Mesenchymal stem cell (in vitro differentiated cells and primary cell): Measurements from ENCODE around the gene CORO1C.

ENCODE experiments used
- DNase-seq: peaks from one replicate; pipeline ENCODE4 v3.0.0-alpha.2; 2013
- H2AFZ ChIP-seq: one replicate; pipeline ENCODE4 v1.6.1; 2013; ENCODE audit warnings: low read depth, mild to moderate bottlenecking, control low read depth, inconsistent platforms, low read length, moderate library complexity
- H2AK5ac ChIP-seq: 2 replicates; pipeline ENCODE4 v1.6.1; 2013; ENCODE audit warnings: low read length, moderate library complexity, mild to moderate bottlenecking, inconsistent platforms; ENCODE audit not compliant: severe bottlenecking
- H2BK120ac ChIP-seq: one replicate; pipeline ENCODE4 v1.6.1; 2013; ENCODE audit warnings: low read depth, mild to moderate bottlenecking, inconsistent platforms, low read length, moderate library complexity
- H2BK12ac ChIP-seq, 2 experiments: one replicate each; pipeline ENCODE4 v1.6.1; 2013; ENCODE audit warnings: inconsistent platforms in 2 of 2, low read length in 2 of 2, mild to moderate bottlenecking in 2 of 2, moderate library complexity in 2 of 2, control low read depth in 1 of 2
- H2BK15ac ChIP-seq: one replicate; pipeline ENCODE4 v1.6.1; 2013; ENCODE audit warnings: mild to moderate bottlenecking, low read depth, inconsistent platforms; ENCODE audit not compliant: poor library complexity, severe bottlenecking
- H2BK5ac ChIP-seq: 2 replicates; pipeline ENCODE4 v1.6.1; 2013; ENCODE audit warnings: low read depth, mild to moderate bottlenecking, low read length, control low read depth, inconsistent platforms; ENCODE audit not compliant: poor library complexity, severe bottlenecking
- H3K14ac ChIP-seq, 2 experiments: one replicate each; pipeline ENCODE4 v1.6.1; 2013; ENCODE audit warnings: inconsistent platforms in 2 of 2, low read length in 2 of 2, control low read depth in 1 of 2, mild to moderate bottlenecking in 1 of 2, moderate library complexity in 1 of 2
- H3K18ac ChIP-seq, 2 experiments: one replicate each; pipeline ENCODE4 v1.6.1; 2013; ENCODE audit warnings: inconsistent platforms in 2 of 2, low read length in 2 of 2, control low read depth in 1 of 2, low read depth in 1 of 2, mild to moderate bottlenecking in 1 of 2
- H3K23ac ChIP-seq, 2 experiments: one replicate each; pipeline ENCODE4 v1.6.1; 2013; ENCODE audit warnings: inconsistent platforms in 2 of 2, low read length in 2 of 2, mild to moderate bottlenecking in 2 of 2, moderate library complexity in 2 of 2, control low read depth in 1 of 2
- H3K27ac ChIP-seq: 2 replicates; pipeline ENCODE4 v1.5.1; 2013; ENCODE audit warnings: mild to moderate bottlenecking, moderate library complexity, low read length, control low read depth, inconsistent platforms; ENCODE audit not compliant: poor library complexity, severe bottlenecking
- H3K27me3 ChIP-seq, 2 experiments: 2 replicates each; pipeline versions ENCODE4 v1.6.1 to v1.7.0; 2013; ENCODE audit warnings: low read length in 2 of 2, mild to moderate bottlenecking in 2 of 2, moderate library complexity in 2 of 2, control low read depth in 1 of 2, inconsistent platforms in 1 of 2; ENCODE audit not compliant: control insufficient read depth in 1 of 2, insufficient read depth in 1 of 2
- H3K36me3 ChIP-seq, 2 experiments: 2 replicates each; pipeline versions ENCODE4 v1.6.1 to v1.7.0; 2013; ENCODE audit warnings: low read length in 2 of 2, control low read depth in 1 of 2, inconsistent platforms in 1 of 2, low read depth in 1 of 2, mild to moderate bottlenecking in 1 of 2; ENCODE audit not compliant: insufficient read depth in 2 of 2, control insufficient read depth in 1 of 2
- H3K4ac ChIP-seq, 2 experiments: one replicate each; pipeline ENCODE4 v1.6.1; 2013; ENCODE audit warnings: inconsistent platforms in 2 of 2, low read length in 2 of 2, mild to moderate bottlenecking in 2 of 2, moderate library complexity in 2 of 2, control low read depth in 1 of 2, low read depth in 1 of 2
- H3K4me1 ChIP-seq: 2 replicates; pipeline ENCODE4 v1.6.1; 2013; ENCODE audit warnings: low read depth, low read length, control low read depth; ENCODE audit not compliant: control insufficient read depth, insufficient read depth
- H3K4me2 ChIP-seq: 2 replicates; pipeline ENCODE4 v1.6.1; 2013; ENCODE audit warnings: low read length, mild to moderate bottlenecking, inconsistent platforms; ENCODE audit not compliant: poor library complexity, severe bottlenecking
- H3K4me3 ChIP-seq, 2 experiments: 2 replicates each; pipeline versions ENCODE4 v1.5.1 to v1.7.0; 2013; ENCODE audit warnings: low read length in 2 of 2, mild to moderate bottlenecking in 2 of 2, control low read depth in 1 of 2, low read depth in 1 of 2; ENCODE audit not compliant: insufficient read depth in 1 of 2
- H3K79me1 ChIP-seq: replicated peaks from 2 replicates; pipeline ENCODE4 v1.6.1; 2013; ENCODE audit warnings: mild to moderate bottlenecking, control low read depth, low read length, inconsistent platforms; ENCODE audit not compliant: poor library complexity, severe bottlenecking
- H3K9ac ChIP-seq: 2 replicates; pipeline ENCODE4 v1.7.0; 2013; ENCODE audit warnings: mild to moderate bottlenecking, low read length, moderate library complexity
- H3K9me3 ChIP-seq: 2 replicates; pipeline ENCODE4 v1.7.0; 2013; ENCODE audit warnings: mild to moderate bottlenecking, low read length; ENCODE audit not compliant: control insufficient read depth
- H4K8ac ChIP-seq: one replicate; pipeline ENCODE4 v1.6.1; 2013; ENCODE audit warnings: inconsistent platforms, mild to moderate bottlenecking, low read length, moderate library complexity
- H4K91ac ChIP-seq: one replicate; pipeline ENCODE4 v1.6.1; 2013; ENCODE audit warnings: mild to moderate bottlenecking, low read length, inconsistent platforms
- WGBS: methylation state at CpG from one replicate; pipeline ENCODE4 v1.1.7; 2013; ENCODE audit warnings: mixed read lengths; 5-methylcytosine and 5-hydroxymethylcytosine counted together

CORO1C gene

DNA sequence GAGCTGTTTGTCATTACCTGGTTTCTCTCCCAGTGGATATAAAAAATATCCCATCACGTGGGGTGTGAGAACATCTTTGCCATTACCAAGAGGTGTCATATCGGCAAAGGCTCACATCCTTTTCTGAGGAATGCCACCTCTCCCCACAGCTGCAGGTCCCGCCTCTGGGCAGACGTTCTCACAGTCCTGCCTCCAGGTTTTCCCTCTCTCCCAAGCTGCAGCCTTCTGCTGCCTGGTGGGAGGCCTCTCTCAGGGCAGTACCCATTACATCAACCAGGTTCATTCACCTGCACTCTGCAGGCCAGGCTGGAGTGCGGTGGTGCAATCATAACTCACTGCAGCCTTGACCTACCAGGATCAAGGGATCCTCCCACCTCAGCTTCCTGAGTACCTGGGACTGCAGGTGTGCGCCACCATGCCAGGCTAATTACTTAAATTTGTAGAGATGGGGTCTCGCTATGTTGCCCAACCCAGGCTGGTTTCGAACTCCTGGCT lies 118.5 kb downstream of the CORO1C start:
- WGBS = 82% methylated on average over 8 of the region's 8 CpGs

DNA sequence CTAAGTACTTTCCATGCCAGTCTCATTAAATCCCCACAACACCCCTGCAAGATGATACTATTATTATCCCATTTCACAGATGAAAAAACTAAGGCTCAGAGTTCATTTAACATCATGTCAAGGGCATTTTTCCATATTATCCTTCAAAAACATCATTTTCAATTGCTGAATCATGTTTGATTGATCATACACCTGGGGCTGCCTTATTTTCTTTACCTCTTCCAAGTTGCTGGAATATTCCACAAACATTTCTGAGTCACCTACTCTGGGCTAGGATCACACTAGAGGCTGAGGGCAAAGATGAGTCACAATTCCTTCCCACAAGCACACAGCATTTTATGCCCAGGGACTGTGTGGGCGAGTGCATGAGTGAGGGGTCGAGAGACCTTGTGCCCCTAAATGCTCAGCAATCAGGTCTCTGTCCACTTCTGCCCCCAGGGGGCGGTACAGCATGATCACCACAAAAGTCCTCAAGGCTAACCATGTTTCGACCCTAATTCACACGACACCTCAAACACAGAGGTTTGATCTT lies 119.4 kb downstream of the CORO1C start:
- Histone ChIP-seq H3K9ac (peak overlapping the region; percentile 24), H3K4ac (no peak overlapping the region), H2BK120ac (no peak overlapping the region), H3K23ac (no peak overlapping the region), H3K36me3 (no peaks in the 10 kb centered on the region), H3K4me1 (peaks cover 29% of the 10 kb centered on the region), H3K9me3 (peaks cover 6% of the 10 kb centered on the region), H3K18ac (peak overlapping the region in 1 of 2 experiments; percentile 79), H2AFZ (no peak overlapping the region), H2BK5ac (no peak overlapping the region), H4K8ac (no peak overlapping the region), H3K27me3 (no peaks in the 10 kb centered on the region), H2AK5ac (no peak overlapping the region), H4K91ac (no peak overlapping the region), H3K14ac (peak overlapping the region in 1 of 2 experiments; percentile 44), H2BK12ac (peak overlapping the region in 1 of 2 experiments; percentile 59), H2BK15ac (no peak overlapping the region), H3K27ac (peak overlapping the region; percentile 55), H3K4me3 (no peak overlapping the region), H3K79me1 (no peaks in the 10 kb centered on the region), H3K4me2 (no peak overlapping the region)
- DNase-seq = peak; percentile 91
- WGBS = 60% methylated on average over 4 of the region's 5 CpGs

More for the DNA sequence above, 118.5 kb downstream of the CORO1C start:
- Histone ChIP-seq H3K4ac (peak overlapping the region in 1 of 2 experiments; percentile 62), H3K4me1 (peaks cover 36% of the 10 kb centered on the region), H2BK120ac (no peak overlapping the region), H3K9ac (no peak overlapping the region), H3K23ac (peak overlapping the region in 1 of 2 experiments; percentile 37), H3K14ac (peak overlapping the region in 1 of 2 experiments; percentile 77), H3K79me1 (no peaks in the 10 kb centered on the region), H3K27me3 (no peaks in the 10 kb centered on the region), H3K36me3 (no peaks in the 10 kb centered on the region), H3K4me3 (no peak overlapping the region), H3K4me2 (no peak overlapping the region), H2AK5ac (peak overlapping the region; percentile 90), H2BK15ac (no peak overlapping the region), H2BK5ac (no peak overlapping the region), H4K8ac (no peak overlapping the region), H2BK12ac (peak overlapping the region; percentile 61 to 85), H3K9me3 (peaks cover 6% of the 10 kb centered on the region), H3K27ac (no peak overlapping the region), H4K91ac (peak overlapping the region; percentile 19), H3K18ac (peak overlapping the region in 1 of 2 experiments; percentile 76), H2AFZ (no peak overlapping the region)
- no peak for DNase-seq

DNA sequence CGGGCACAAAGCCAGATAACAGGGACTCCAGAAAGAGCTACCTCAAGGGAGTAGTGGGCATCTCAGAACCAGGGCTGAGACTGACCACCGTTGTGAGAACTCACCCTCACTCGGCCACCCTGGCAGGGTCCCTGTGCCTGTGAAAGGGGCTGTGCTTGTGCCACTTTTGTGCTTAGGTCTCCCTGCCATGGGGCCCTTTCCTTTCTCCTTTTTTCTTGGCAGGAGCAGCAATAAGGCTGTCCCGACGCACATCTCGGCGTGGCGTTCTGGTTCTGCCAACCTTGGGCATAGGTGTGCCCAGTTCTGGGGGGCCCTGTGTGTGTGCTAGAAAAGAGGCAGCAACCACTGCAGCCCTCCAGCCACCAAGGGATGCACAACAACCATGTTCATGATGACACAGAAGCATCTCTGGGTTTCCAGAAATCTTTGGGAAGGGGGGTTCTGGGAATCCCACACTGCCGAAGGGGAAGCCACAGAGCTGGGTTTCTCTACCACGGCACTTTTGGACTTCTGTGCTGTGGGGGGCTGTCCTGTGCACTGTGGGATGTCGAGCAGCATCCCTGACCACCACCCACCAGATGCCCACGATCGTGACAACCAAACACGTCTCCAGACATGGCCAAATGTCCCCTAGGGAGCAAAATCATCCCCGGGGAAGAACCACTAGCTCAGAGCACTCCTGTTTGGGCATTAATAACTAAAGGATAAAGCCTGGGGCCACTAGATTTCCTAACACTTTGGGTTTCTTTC lies 120.3 kb downstream of the CORO1C start:
- H3K27me3 ChIP-seq = no peaks in the 10 kb centered on the region
- H3K4me3 ChIP-seq = no peak overlapping the region
- H2BK12ac ChIP-seq = peak overlapping the region; percentile 85 to 94
- H3K9ac ChIP-seq = no peak overlapping the region
- no peaks in the 10 kb centered on the region for H3K79me1 ChIP-seq
- H3K27ac ChIP-seq = no peak overlapping the region
- peaks cover 28% of the 10 kb centered on the region for H3K4me1 ChIP-seq
- H2BK15ac ChIP-seq = peak overlapping the region; percentile 64
- peak overlapping the region; percentile 85 for H2AK5ac ChIP-seq
- no peak overlapping the region for H3K23ac ChIP-seq
- DNase-seq = no peak
- 94% methylated on average over 15 of the region's 15 CpGs for WGBS
- H3K14ac ChIP-seq = peak overlapping the region in 1 of 2 experiments; percentile 53
- no peaks in the 10 kb centered on the region for H3K36me3 ChIP-seq
- peak overlapping the region in 1 of 2 experiments; percentile 71 for H3K4ac ChIP-seq
- H3K18ac ChIP-seq = peak overlapping the region in 1 of 2 experiments; percentile 46
- no peak overlapping the region for H2BK5ac ChIP-seq
- H2BK120ac ChIP-seq = peak overlapping the region; percentile 45
- no peak overlapping the region for H3K4me2 ChIP-seq
- peaks cover 6% of the 10 kb centered on the region for H3K9me3 ChIP-seq
- H4K91ac ChIP-seq = peak overlapping the region; percentile 27
- no peak overlapping the region for H2AFZ ChIP-seq
- no peak overlapping the region for H4K8ac ChIP-seq

DNA sequence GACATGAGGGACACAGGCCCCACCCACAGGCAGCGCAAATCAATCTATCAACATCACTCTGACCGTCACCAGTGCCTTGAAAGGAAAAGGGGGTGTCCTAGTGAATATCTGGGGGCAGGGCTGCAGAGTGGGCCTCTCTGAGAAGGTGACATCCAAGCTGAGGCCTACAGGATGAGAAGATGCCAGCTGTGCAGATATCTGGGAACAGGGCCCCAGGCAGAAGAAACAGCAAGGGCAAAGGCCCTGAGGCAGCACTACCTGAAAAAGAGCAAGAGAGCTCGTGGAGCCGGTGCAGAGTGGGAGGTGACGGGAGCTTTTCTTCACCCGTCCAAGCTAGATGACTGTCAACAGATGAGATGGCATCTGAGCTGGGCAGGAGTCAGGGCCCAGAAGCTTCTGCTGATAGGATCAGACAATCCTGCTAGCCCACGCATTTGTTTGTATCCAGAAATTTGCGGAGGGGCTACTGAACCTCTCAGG lies 120.9 kb downstream of the CORO1C start:
- Histone ChIP-seq H3K79me1 (no peaks in the 10 kb centered on the region), H2BK15ac (peak overlapping the region; percentile 98), H3K4me2 (no peak overlapping the region), H2BK12ac (peak overlapping the region; percentile 55 to 94), H3K4me1 (peaks cover 32% of the 10 kb centered on the region), H3K4ac (peak overlapping the region; percentile 55 to 71), H3K27me3 (no peaks in the 10 kb centered on the region), H2BK5ac (no peak overlapping the region), H3K23ac (no peak overlapping the region), H3K27ac (no peak overlapping the region), H2BK120ac (peak overlapping the region; percentile 23), H4K8ac (peak overlapping the region; percentile 78), H3K18ac (peak overlapping the region; percentile 72 to 83), H4K91ac (peak overlapping the region; percentile 20), H3K4me3 (peak overlapping the region in 1 of 2 experiments; percentile 19), H3K14ac (no peak overlapping the region), H2AFZ (no peak overlapping the region), H3K9me3 (no peaks in the 10 kb centered on the region), H3K9ac (peak overlapping the region; percentile 55), H3K36me3 (no peaks in the 10 kb centered on the region), H2AK5ac (peak overlapping the region; percentile 85)
- DNase-seq = no peak
- WGBS = 90% methylated on average over 7 of the region's 8 CpGs
